ENCODE data around the gene BCL2L2.

- no peak for TF ChIP-seq EZH2phosphoT487 (IDR thresholded peaks at IDR 0.05; ENCODE audit: borderline replicate concordance, low read length)
- no peak for TF ChIP-seq CTCF (IDR thresholded peaks at IDR 0.05; ENCODE audit: low read depth, low read length, poor library complexity, severe bottlenecking)
These were observed 41.0 kb downstream of the BCL2L2 start for GRCh38 chr14:23347406-23348296.
